GM12864 (cell line): Measurements from ENCODE around the gene RAB3B.
"Not testable (repeated sequence)": the region's sequence is repeated elsewhere in the genome, so short reads cannot be mapped to it uniquely, and the experiment has no call there.

Source experiments
- DNase-seq: peaks from one replicate; pipeline ENCODE4 v3.0.0-alpha.2; 2011; ENCODE audit warnings: low read depth
- H3K4me3 ChIP-seq: 2 replicates; pipeline ENCODE4 v1.5.1; 2011; ENCODE audit warnings: mild to moderate bottlenecking, low read depth, low read length, control low read depth
- TF ChIP-seq, protein P1 (sequence below): IDR thresholded peaks from 2 replicates; pipeline ENCODE4 v1.5.1; 2011; ENCODE audit warnings: low read depth, mild to moderate bottlenecking, moderate library complexity, low read length, control low read depth, inconsistent platforms; ENCODE audit errors: missing control alignments

Gene RAB3B

DNA sequence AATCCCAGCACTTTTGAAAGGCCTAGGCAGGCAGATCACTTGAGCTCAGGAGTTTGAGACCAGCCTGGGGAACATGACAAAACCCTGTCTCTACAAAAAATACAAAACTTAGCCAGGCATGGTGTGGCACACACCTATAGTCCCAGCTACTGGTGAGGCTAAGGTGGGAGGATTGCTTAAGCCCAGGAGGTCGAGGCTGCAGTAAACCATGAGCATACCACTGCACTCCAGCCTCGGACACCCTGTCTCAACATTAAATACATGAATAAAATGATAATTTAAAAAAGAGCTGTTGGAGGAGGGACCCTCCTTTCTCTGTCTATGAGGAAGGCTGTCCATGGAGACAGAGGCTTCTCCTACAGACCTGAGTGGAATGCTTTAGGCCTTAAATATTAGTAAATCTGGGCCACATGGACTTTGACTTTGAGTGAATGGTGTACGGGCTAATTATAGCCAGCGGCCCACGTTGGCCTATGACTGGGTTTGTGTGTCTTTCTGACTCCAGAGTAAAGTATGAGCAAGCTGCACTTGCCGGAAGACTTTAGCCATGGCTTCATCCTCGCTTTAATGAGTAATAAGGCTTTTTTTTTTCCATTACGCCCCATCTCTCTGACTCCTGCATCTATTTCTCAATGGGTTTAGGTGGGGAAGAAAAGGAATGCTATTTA, 21.3 kb downstream of the RAB3B start:
- no peak for DNase-seq
- TF ChIP-seq, protein P1, sequence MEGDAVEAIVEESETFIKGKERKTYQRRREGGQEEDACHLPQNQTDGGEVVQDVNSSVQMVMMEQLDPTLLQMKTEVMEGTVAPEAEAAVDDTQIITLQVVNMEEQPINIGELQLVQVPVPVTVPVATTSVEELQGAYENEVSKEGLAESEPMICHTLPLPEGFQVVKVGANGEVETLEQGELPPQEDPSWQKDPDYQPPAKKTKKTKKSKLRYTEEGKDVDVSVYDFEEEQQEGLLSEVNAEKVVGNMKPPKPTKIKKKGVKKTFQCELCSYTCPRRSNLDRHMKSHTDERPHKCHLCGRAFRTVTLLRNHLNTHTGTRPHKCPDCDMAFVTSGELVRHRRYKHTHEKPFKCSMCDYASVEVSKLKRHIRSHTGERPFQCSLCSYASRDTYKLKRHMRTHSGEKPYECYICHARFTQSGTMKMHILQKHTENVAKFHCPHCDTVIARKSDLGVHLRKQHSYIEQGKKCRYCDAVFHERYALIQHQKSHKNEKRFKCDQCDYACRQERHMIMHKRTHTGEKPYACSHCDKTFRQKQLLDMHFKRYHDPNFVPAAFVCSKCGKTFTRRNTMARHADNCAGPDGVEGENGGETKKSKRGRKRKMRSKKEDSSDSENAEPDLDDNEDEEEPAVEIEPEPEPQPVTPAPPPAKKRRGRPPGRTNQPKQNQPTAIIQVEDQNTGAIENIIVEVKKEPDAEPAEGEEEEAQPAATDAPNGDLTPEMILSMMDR = no peak
- no peak overlapping the region for H3K4me3 ChIP-seq

DNA sequence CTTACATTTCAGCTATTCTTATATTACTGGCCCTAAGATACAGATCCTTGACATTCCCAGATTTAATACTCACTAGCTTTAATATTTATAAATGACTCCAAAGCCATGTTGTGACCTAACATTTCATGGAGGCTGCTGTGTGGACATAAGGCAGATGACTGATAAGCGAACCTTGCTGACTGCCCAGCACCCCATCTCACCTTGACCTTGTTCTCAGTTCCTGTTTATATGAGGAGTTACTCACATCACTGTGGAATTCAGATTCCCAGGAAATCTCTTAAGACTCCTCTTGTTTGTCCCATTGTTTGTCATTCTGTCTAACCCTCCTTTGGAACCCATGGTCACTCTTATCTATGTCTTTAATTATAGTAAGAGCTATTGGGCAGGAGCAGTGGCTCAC, 21.9 kb downstream of the RAB3B start:
- DNase-seq = no peak
- H3K4me3 ChIP-seq = no peak overlapping the region
- TF ChIP-seq, protein P1 = no peak

DNA sequence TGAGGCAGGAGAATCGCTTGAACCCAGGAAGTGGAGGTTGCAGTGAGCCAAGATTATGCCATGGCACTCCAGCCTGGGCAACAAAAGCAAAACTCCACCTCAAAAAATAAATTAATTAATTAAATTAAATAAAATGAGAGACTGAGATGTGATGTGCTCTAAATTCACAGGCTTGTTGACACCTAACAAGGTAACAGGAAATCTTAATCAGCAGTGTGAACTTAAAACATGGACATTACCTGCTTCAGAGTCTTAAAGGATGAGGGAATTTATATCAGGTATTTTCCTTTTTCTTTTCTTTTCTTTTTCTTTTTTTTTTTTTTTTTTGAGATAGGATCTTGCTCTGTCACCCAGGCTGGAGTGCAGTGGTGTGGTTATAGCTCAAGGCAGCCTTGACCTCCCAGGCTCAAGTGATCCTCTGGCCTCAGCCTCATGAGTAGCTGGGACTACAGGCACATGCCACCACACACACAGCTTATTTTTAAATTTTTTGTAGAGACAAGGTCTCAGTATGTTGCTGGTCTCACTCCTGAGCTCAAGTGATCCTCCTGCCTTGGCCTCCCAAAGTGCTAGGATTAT, 23.2 kb downstream of the RAB3B start:
- not testable (repeated sequence) for H3K4me3 ChIP-seq, DNase-seq

DNA sequence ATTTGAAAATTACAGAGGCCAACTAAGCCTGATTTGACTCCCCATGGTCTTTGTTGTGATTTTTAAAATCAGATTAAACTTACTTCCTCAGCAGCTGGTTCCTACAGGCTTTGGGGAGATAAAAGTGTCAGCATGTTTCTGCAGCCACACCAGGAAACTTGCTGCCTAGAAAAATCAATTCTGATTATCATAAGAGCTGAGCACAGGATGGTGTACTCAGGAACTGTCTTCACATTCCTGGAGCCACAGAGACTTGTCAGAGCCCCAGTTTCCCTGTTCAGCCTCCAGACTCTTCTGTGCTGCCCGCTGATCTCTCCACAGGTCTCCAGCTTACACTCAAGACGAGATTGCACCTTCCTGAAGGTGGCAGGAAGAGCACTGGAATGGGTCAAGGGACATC, 23.9 kb downstream of the RAB3B start:
- TF ChIP-seq, protein P1 = no peak
- H3K4me3 ChIP-seq = no peak overlapping the region
- no peak for DNase-seq

DNA sequence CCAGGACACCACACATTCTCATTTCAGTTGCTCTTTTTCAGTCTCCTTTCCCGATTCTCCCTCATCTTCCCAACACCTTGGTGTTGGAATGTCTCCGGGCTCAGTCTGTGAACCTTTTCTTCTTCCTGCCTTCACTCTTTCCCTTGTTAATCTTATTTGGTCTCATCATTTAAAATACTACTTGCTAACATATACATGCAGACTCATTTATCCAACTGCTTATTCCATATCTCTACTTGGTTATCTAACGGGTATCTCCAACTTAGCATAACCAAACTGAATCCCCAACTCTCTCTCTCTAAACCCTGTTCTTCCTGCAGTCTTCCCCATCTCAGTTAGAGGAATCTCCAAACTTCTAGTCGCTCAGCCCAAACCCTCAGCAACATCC, 26.2 kb downstream of the RAB3B start:
- H3K4me3 ChIP-seq = no peak overlapping the region
- TF ChIP-seq, protein P1 = no peak
- no peak for DNase-seq

DNA sequence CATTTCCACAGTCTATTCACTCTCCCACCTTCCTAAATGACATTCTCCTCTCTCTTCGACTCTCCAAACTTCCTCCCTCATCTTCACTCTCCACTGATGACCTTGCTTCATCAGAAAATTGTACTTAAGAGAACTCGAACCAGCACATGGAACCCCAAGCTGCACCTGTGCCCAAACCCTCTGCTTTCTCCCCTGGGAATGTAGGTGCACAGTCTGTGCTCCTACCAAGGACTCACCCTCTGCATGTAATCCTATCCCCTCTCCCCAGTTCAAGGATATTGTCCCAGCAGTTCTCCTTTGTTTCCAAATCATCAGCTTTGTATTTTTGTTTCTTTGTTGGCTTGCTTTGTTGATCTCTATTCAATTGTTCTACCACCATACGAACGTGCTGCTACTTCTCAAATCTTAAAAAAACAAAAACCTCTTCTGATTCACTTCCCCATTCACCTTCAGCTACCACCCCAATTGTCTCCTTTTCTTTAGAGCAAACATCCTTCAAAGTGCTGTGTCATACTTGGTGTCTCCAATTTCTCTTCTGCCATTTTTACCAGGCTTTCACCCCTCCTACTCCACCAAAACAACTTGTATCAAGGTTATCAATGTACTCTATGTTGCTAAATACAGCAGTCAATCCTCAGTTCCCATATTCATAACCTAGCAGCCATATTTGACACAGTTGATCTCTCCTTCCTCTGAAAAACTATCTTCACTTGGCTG, 26.8 kb downstream of the RAB3B start:
- TF ChIP-seq, protein P1 = no peak
- no peak for DNase-seq
- H3K4me3 ChIP-seq = no peak overlapping the region

DNA sequence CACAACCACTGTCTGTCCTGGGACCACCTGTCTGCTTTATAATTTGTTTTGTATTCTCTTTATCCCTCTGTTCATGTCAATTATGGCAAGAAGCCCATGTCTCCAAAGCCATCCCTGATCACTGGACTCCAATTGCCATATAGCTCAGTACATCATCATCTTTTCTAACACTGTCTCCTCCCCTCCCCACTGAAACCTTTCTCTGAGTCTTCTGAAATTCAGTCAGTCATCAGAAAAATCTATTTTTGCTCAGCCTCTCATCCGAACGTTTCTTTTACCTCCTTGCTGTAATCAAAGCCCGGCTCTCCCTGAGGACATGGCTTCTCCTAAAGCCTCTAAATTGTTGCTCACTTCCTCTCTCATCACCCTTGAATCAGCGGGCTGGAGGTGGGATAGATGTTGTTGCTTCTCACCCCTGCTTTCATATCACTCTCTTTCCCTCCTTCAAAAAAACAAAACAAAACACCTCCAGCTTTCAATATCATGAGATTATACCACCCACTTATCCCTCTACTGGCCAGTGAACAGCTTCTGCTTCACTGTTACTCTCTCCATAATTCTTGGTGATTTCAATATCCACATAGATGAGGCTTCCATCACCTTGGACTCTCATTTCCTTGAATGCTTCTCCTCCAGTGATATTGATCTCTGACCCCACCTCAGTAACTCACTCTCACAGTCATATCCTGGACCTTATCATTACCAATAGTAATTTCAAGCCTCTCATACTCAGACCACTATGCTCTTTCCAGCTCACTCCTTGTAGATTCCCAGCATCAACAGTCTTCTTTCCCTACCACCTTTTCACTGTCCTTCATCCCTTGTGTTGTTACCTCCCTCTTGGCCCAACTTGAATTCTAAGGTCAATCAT, 27.8 kb downstream of the RAB3B start:
- DNase-seq = no peak
- no peak overlapping the region for H3K4me3 ChIP-seq
- TF ChIP-seq, protein P1 = no peak
